H1 (cell line): ENCODE results near the gene KNDC1.

Experiments
- GABPA ChIP-seq: IDR thresholded peaks from 2 replicates; pipeline ENCODE4 v1.6.1; 2011; ENCODE audit warnings: mild to moderate bottlenecking, low read length, moderate library complexity, borderline replicate concordance; ENCODE audit not compliant: insufficient read depth
- POLR2AphosphoS5 ChIP-seq: IDR thresholded peaks from 2 replicates; pipeline ENCODE4 v1.6.1; 2011; ENCODE audit warnings: low read depth, low read length
- TBP ChIP-seq: IDR thresholded peaks from 2 replicates; pipeline ENCODE4 v1.6.1; 2011; ENCODE audit warnings: low read depth, low read length, improper control_type of control experiment
- TCF12 ChIP-seq: IDR thresholded peaks from 2 replicates; pipeline ENCODE4 v1.6.1; 2011; ENCODE audit warnings: low read depth, mild to moderate bottlenecking, low read length
- TF ChIP-seq, protein P1 (sequence below): IDR thresholded peaks from 2 replicates; pipeline ENCODE4 v1.6.1; 2012; ENCODE audit warnings: inconsistent platforms
- TF ChIP-seq, protein P2 (sequence below), 3 experiments: IDR thresholded peaks; 1 replicate in 2 of 3; 2 replicates in 1 of 3; pipeline versions ENCODE4 v1.5.1 to v1.6.1; 2011; ENCODE audit warnings: low read length in 3 of 3, mild to moderate bottlenecking in 3 of 3, inconsistent platforms in 2 of 3, low read depth in 1 of 3, moderate library complexity in 1 of 3; ENCODE audit not compliant: insufficient read depth in 1 of 3; ENCODE audit errors: control extremely low read depth in 1 of 3
- TF ChIP-seq, protein P3 (sequence below): IDR thresholded peaks from 2 replicates; pipeline ENCODE4 v1.6.1; 2011; ENCODE audit warnings: low read depth, mild to moderate bottlenecking, low read length; ENCODE audit not compliant: insufficient read depth

DNA sequence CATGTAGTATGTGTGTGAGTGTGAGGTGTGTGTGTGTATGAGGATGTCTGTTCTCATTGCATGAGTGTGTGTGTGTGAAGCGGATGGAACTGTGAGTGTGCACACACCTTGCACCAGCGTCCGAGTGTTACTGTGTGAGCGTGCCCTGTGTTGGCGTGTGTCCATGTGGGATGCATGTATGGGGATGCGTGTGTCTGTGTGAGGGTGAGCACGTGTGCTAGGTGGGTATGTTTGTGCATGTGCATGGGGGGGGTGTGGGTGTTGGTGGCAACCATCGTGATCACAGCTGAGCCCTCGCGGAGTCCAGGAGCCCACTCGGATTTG lies 6.4 kb downstream of the KNDC1 start:
- TF ChIP-seq, protein P1, sequence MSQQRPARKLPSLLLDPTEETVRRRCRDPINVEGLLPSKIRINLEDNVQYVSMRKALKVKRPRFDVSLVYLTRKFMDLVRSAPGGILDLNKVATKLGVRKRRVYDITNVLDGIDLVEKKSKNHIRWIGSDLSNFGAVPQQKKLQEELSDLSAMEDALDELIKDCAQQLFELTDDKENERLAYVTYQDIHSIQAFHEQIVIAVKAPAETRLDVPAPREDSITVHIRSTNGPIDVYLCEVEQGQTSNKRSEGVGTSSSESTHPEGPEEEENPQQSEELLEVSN = no peak
- TF ChIP-seq POLR2AphosphoS5 (no peak), GABPA (no peak), TBP (no peak), TCF12 (no peak)
- TF ChIP-seq, protein P2, sequence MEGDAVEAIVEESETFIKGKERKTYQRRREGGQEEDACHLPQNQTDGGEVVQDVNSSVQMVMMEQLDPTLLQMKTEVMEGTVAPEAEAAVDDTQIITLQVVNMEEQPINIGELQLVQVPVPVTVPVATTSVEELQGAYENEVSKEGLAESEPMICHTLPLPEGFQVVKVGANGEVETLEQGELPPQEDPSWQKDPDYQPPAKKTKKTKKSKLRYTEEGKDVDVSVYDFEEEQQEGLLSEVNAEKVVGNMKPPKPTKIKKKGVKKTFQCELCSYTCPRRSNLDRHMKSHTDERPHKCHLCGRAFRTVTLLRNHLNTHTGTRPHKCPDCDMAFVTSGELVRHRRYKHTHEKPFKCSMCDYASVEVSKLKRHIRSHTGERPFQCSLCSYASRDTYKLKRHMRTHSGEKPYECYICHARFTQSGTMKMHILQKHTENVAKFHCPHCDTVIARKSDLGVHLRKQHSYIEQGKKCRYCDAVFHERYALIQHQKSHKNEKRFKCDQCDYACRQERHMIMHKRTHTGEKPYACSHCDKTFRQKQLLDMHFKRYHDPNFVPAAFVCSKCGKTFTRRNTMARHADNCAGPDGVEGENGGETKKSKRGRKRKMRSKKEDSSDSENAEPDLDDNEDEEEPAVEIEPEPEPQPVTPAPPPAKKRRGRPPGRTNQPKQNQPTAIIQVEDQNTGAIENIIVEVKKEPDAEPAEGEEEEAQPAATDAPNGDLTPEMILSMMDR (IDR thresholded peaks at IDR 0.05; ENCODE audit: control extremely low read depth in 1 of 3, insufficient read depth in 1 of 3, low read depth in 1 of 3, low read length in 3 of 3) = no peak
- TF ChIP-seq, protein P3, sequence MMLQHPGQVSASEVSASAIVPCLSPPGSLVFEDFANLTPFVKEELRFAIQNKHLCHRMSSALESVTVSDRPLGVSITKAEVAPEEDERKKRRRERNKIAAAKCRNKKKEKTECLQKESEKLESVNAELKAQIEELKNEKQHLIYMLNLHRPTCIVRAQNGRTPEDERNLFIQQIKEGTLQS = no peak
